Stomach (tissue), 9 donors: ENCODE results near the gene SFXN2. TPM values are rescaled to one million over a fixed set of nuclear protein-coding genes. Genes with fewer than 3 reads are reported as not detected.
A peak's percentile ranks its signal among the peaks of the same experiment; 100 is the strongest.
"Not testable (repeated sequence)": the region's sequence is repeated elsewhere in the genome, so short reads cannot be mapped to it uniquely, and the experiment has no call there.

ENCODE experiments used
- DNase-seq, 2 donors: peaks; one replicate each; pipeline versions ENCODE4 v3.0.0 to v3.0.0-alpha.2; 2013 to 2019
- H3K27ac ChIP-seq, 5 donors: fragments of 200-600 bp in 4 of 5; sonication (generic) in 4 of 5; one replicate each; pipeline ENCODE4 v1.5.1; 2013 to 2019; ENCODE audit warnings: mild to moderate bottlenecking in 1 of 5, moderate library complexity in 1 of 5
- H3K27me3 ChIP-seq, 3 donors: fragments of 200-600 bp; sonication (generic); one replicate each; pipeline ENCODE4 v1.5.1; 2017 to 2019; ENCODE audit warnings: mixed run types in 1 of 3
- H3K36me3 ChIP-seq, 4 donors: fragments of 200-600 bp; sonication (generic); 1 replicate in 3 of 4; 2 replicates in 1 of 4; pipeline ENCODE4 v1.5.1; 2016 to 2019
- H3K4me1 ChIP-seq, 4 donors: fragments of 200-600 bp; sonication (generic); one replicate each; pipeline ENCODE4 v1.5.1; 2016 to 2019
- H3K4me3 ChIP-seq, 4 donors: fragments of 200-600 bp; sonication (generic) in 3 of 4; one replicate each; pipeline ENCODE4 v1.5.1; 2016 to 2019; ENCODE audit warnings: mild to moderate bottlenecking in 1 of 4
- H3K9me3 ChIP-seq, 4 donors: fragments of 200-600 bp; sonication (generic); one replicate each; pipeline ENCODE4 v1.5.1; 2016 to 2019
- EP300 ChIP-seq: sonication (generic); formaldehyde crosslinking; IDR thresholded peaks from one replicate; pipeline ENCODE4 v1.6.1; 2017; ENCODE audit warnings: antibody characterized with exemption
- POLR2A ChIP-seq, 4 donors: fragments of 450-650 bp; IDR thresholded peaks; one replicate each; pipeline ENCODE4 v1.6.1; 2016; ENCODE audit warnings: antibody characterized with exemption in 4 of 4, control low read depth in 2 of 4, mild to moderate bottlenecking in 1 of 4, moderate library complexity in 1 of 4
- POLR2AphosphoS5 ChIP-seq, 3 donors: sonication (generic); formaldehyde crosslinking; IDR thresholded peaks; one replicate each; pipeline ENCODE4 v1.6.1; 2016; ENCODE audit warnings: antibody characterized with exemption in 3 of 3
- WGBS, 5 donors: extraction: QIAGEN DNeasy Blood & Tissue Kit in 3 of 5; methylation state at CpG; one replicate each; pipeline versions ENCODE4 v1.1.5 to v1.1.7; 2013 to 2018; 5-methylcytosine and 5-hydroxymethylcytosine counted together
- intact Hi-C: fragments of 100-400 bp; cut with DNase I; formaldehyde crosslinking; loops from one replicate; pipeline ENCODE4 v1.15.1; 2023; ENCODE audit warnings: low total_unique reads
- polyA plus RNA-seq, 3 donors: library from polyadenylated mRNA; stranded (reverse); fragments of 200-250 nt; gene quantifications; one replicate each; pipeline ENCODE4 v1.2.3, GENCODE V29; 2013
- total RNA-seq, 5 donors: library from RNA; depleted of rRNA; stranded (reverse); fragments of >200 nt; gene quantifications; one replicate each; pipeline versions ENCODE4 v1.1.0 to v1.2.3, GENCODE V29; 2014 to 2016
- TF ChIP-seq, protein P1 (sequence below), 7 experiments: fragments of 450-650 bp in 4 of 7; fragments of 200-600 bp in 3 of 7; sonication (generic) in 3 of 7; IDR thresholded peaks; one replicate each; pipeline ENCODE4 v1.5.1; 2016 to 2019; ENCODE audit warnings: antibody characterized with exemption in 7 of 7, control low read depth in 2 of 7, mild to moderate bottlenecking in 1 of 7
- donor health status: healthy with polysubstance abuse.
- donor health status: Bipolar disorder and iron deficiency.
- donor health status: healthy.

Gene SFXN2
- total and polyA plus RNA-seq, 8 donors: 4.7 to 267 (median 11.0) TPM

GRCh38 chr10:102753718-102754117 is 39.3 kb downstream of the SFXN2 start:
- no peaks in the 10 kb centered on the region for H3K27me3 ChIP-seq
- H3K9me3 ChIP-seq: no peaks in the 10 kb centered on the region
- peaks cover 6 to 78% (median 47%) of the 10 kb centered on the region in 4 donors for H3K4me1 ChIP-seq
- H3K27ac ChIP-seq: peak overlapping the region in 4 of 5 donors; percentile 67 to 86 (median 80)
- TF ChIP-seq POLR2A (IDR thresholded peaks at IDR 0.05) (no peak), POLR2AphosphoS5 (IDR thresholded peaks at IDR 0.05) (no peak), EP300 (no peak)
- TF ChIP-seq, protein P1, sequence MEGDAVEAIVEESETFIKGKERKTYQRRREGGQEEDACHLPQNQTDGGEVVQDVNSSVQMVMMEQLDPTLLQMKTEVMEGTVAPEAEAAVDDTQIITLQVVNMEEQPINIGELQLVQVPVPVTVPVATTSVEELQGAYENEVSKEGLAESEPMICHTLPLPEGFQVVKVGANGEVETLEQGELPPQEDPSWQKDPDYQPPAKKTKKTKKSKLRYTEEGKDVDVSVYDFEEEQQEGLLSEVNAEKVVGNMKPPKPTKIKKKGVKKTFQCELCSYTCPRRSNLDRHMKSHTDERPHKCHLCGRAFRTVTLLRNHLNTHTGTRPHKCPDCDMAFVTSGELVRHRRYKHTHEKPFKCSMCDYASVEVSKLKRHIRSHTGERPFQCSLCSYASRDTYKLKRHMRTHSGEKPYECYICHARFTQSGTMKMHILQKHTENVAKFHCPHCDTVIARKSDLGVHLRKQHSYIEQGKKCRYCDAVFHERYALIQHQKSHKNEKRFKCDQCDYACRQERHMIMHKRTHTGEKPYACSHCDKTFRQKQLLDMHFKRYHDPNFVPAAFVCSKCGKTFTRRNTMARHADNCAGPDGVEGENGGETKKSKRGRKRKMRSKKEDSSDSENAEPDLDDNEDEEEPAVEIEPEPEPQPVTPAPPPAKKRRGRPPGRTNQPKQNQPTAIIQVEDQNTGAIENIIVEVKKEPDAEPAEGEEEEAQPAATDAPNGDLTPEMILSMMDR (IDR thresholded peaks at IDR 0.05): no peak
- intact Hi-C loops: no loop called here
- DNase-seq: no peak
- no peak overlapping the region for H3K4me3 ChIP-seq
- peaks cover 0 to 3% (median 0%) of the 10 kb centered on the region in 4 donors for H3K36me3 ChIP-seq
- WGBS, 5 donors: 55 to 78% (median 73%) methylated on average over 1 of the region's 1 CpG

DNA sequence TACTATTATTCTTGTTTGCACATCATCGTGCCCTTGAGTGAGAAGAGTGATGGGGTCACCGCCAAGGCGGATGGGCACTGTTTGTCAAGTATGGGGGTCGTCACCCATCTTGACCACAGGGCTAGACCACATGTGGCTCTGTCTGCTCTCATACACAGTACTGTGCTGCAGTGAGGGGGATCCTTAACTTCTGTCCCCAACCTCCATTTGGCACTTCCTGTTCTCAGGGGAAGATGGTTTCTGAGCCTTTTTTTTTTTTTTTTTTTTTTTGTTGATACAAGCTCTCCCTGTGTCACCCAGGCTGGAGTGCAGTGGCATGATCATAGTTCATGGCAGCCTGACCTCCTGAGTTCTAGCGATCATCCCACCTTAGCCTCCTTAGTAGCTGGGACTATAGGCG is 42.9 kb downstream of the SFXN2 start:
- TF ChIP-seq EP300 (no peak), POLR2AphosphoS5 (IDR thresholded peaks at IDR 0.05) (no peak), POLR2A (IDR thresholded peaks at IDR 0.05) (no peak)
- TF ChIP-seq, protein P1 (IDR thresholded peaks at IDR 0.05): no peak
- H3K9me3 ChIP-seq: no peaks in the 10 kb centered on the region
- peak overlapping the region in 2 of 5 donors; percentile 55 to 86 for H3K27ac ChIP-seq
- peaks cover 0 to 3% (median 0%) of the 10 kb centered on the region in 4 donors for H3K36me3 ChIP-seq
- DNase-seq: no peak
- no peak overlapping the region for H3K4me3 ChIP-seq
- peaks cover 6 to 69% (median 37%) of the 10 kb centered on the region in 4 donors for H3K4me1 ChIP-seq
- intact Hi-C loops: no loop called here
- H3K27me3 ChIP-seq: no peaks in the 10 kb centered on the region
- 94 to 99% (median 94%) methylated on average over 6 of the region's 6 CpGs for WGBS, 5 donors

DNA sequence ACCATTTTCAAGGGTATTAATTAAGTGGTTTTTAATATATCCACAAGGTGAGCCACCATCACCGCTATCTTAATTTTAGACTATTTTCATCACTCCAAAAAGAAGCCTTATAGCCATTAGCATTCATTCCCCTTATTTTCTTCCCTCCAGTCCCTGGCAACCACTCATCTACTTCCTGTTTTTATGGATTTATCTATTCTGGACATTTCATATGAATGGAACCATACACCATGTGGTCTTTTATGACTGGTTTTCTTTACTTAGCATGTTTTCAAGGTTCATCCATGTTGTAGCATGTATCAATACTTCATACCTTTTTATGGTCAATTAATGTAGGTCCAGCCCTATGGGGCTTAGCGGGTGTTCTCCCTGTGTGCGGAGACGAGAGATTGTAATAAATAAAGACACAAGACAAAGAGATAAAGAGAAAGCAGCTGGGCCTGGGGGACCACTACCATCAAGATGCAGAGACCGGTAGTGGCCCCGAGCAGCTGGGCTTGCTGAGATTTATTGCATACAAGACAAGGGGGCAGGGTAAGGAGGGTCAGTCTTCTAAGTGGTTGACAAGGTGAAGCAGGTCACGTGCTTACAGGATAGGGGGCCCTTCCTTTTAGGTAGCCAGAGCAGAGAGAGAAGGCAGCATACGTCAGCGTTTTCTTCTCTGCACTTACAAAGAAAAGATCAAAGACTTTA is 44.0 kb downstream of the SFXN2 start:
- Histone ChIP-seq H3K27ac (peak overlapping the region in 4 of 5 donors; percentile 31 to 86 (median 60)), H3K27me3 (no peaks in the 10 kb centered on the region), H3K36me3 (peaks cover 0 to 3% (median 0%) of the 10 kb centered on the region in 4 donors), H3K9me3 (no peaks in the 10 kb centered on the region), H3K4me3 (no peak overlapping the region), H3K4me1 (peaks cover 5 to 63% (median 32%) of the 10 kb centered on the region in 4 donors)
- TF ChIP-seq, protein P1 (IDR thresholded peaks at IDR 0.05): no peak
- TF ChIP-seq EP300: no peak
- TF ChIP-seq POLR2A (IDR thresholded peaks at IDR 0.05): no peak
- no peak for TF ChIP-seq POLR2AphosphoS5 (IDR thresholded peaks at IDR 0.05)
- 72 to 87% (median 80%) methylated on average over 9 of the region's 9 CpGs for WGBS, 5 donors
- intact Hi-C loops: no loop called here
- DNase-seq: no peak

- H3K4me1 ChIP-seq: peaks cover 4 to 63% (median 32%) of the 10 kb centered on the region in 4 donors
- TF ChIP-seq POLR2AphosphoS5 (IDR thresholded peaks at IDR 0.05): peak; percentile 21 to 72 (median 29)
- DNase-seq, intact Hi-C loops, H3K9me3 ChIP-seq, H3K36me3 ChIP-seq, H3K4me3 ChIP-seq, H3K27me3 ChIP-seq: not testable (repeated sequence)
- 63 to 82% (median 70%) methylated on average over 5 to 10 of the region's 12 CpGs for WGBS, 5 donors
- peak overlapping the region in 4 of 5 donors; percentile 31 to 86 (median 60) for H3K27ac ChIP-seq
These were observed 44.5 kb downstream of the SFXN2 start for GRCh38 chr10:102758933-102759262.
